SIG-M5 (cell line): ENCODE data around the gene C3orf70.

Experiments
- DNase-seq: peaks from one replicate; lab custom pipeline; 2025; lab: John Stamatoyannopoulos, UW

The C3orf70 gene

DNA sequence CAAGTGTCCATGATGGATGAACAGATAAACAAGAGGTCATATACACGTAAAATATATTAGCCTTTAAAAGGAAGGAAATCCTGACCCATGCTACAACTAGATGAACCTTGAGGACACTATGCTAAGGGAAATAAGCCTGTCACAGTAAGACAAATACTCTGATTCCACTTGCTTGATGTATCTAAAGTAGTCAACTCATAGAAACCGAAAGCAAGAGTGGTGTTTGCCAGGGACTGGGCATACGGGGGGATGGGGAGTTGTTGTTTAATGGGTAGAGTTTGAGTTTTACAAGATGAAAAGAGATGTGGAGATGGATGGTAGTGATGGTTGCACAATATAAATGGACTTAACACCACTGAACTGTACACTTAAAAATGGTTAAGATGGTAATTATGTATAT lies 65.4 kb downstream of the C3orf70 start:
- no peak for DNase-seq

- no peak for DNase-seq
Observed at GRCh38 chr3:185084901-185085300, 68.0 kb downstream of the C3orf70 start.

- no peak for DNase-seq
Observed at GRCh38 chr3:185084402-185084801, 68.5 kb downstream of the C3orf70 start.

- DNase-seq, result no peak
Observed at GRCh38 chr3:185082829-185083228, 70.0 kb downstream of the C3orf70 start.

- DNase-seq, result no peak
Observed at GRCh38 chr3:185082149-185082548, 70.7 kb downstream of the C3orf70 start.

DNA sequence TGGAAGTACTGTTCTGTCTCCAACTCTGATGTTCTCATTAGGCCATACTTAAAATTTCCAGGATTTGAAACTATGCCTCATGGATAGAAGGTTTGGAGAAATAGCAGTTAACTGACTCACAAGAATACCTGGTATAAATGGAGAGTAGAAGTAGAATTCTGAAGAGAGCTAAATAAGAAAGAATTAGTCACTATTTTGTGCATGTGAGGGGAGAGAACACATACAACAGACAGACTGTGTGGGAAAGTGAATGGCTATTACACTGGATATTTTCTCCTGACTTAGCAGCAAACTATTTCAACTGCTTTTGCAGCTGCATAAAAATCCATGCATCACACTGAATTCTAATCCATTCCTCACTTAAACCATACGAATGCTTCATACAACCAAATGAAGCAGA lies 71.3 kb downstream of the C3orf70 start:
- DNase-seq, result no peak

DNA sequence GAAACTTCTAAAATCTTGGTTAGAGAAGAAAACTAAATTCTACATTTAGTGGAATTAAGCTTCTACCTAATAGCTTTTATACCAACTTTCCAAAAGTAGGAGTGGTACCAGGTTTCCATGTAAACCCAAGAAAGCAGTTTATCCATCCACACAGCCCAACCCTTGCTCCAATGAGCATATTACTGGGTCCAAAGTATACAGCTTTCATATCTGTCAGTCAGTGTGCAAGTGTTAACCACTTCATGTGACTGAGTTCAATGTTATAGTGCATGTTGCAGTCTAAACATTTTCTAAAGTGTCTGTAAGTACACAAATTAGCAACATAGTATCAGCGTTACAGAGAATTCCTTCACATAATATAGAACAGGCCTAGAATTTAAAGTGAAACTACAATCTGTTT lies 73.2 kb downstream of the C3orf70 start:
- no peak for DNase-seq

DNA sequence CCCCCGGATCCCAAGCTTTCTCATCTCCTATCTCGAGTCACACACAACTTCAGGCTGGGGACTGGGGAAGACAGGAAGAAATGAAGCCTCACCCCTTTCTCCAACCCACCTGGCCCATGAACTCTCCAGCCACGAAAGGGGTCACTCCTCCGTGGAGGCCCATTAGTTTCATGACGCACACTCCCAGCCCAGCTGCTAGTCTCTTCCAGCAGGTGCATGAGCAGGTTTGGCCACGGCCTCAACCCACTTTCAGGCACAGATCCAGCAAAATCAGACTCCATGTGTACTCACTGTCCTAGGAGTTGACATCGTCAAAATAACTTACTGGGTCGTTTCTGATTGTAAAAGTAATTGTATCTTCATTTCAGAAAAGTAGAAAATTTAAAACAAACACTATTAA lies 76.6 kb downstream of the C3orf70 start:
- DNase-seq, result no peak

DNA sequence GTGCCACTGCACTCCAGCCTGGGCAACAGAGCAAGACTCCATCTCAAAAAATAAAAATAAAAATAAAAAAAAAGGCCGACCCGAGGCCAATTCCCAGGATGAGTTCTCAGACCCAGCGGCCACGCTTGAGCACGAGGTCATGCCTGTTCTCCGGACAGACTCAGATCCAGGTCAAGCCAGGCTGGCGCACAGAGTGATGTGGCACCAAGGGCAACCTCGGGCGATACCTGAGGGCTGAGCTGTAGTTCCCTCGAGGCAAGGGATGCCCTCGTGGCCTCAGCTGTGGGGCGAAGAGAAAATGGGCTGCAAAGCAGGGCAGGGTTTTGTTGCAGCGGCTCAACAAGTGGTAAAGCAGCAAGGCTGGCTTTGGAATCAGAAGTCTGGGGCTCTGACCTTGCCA lies 77.3 kb downstream of the C3orf70 start:
- no peak for DNase-seq

- no peak for DNase-seq
Observed at GRCh38 chr3:185071287-185071800, 81.5 kb downstream of the C3orf70 start.

DNA sequence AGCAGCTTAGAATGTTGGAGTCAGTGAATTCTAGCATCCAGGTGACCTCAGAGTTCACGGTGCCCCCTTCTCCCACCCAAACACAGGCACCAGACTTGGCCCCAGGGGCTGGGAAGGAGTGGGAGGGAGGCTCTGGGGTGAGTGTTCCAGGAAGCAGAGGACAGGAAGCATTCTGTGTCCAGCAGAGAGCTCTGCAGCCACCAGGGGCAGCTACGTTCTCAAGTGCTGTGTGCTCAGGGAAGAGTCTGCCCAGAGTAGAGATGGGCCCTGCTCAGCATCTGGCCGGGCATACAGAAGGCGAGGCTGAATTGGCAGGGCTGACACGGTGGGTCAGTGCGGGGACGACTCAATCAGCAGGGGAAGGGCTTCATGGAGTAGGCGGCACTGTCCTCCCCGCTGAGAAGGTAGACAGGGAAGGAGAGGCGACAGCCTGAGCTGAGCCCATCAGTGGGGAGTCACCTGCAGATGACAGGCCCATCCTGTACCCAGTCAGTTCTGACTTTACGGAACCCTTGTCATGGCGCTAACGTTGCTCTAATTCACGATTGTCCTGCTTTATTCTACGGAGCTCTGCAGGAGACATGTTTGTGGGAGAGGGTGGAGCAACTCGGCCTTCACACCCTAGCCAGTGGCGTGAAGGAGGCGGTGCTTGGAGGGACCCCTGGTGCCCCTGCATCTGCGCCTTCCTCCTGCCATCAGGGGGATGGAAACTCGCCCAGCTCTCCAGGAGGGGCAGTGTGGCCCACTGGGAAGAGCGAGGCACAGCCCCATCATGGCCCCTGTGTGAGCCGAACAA lies 82.2 kb downstream of the C3orf70 start:
- no peak for DNase-seq

- DNase-seq, result no peak
Observed at GRCh38 chr3:185069037-185070030, 83.5 kb downstream of the C3orf70 start.

- DNase-seq, result no peak
Observed at GRCh38 chr3:185067173-185067572, 85.7 kb downstream of the C3orf70 start.

- no peak for DNase-seq
Observed at GRCh38 chr3:185066251-185066650, 86.6 kb downstream of the C3orf70 start.

DNA sequence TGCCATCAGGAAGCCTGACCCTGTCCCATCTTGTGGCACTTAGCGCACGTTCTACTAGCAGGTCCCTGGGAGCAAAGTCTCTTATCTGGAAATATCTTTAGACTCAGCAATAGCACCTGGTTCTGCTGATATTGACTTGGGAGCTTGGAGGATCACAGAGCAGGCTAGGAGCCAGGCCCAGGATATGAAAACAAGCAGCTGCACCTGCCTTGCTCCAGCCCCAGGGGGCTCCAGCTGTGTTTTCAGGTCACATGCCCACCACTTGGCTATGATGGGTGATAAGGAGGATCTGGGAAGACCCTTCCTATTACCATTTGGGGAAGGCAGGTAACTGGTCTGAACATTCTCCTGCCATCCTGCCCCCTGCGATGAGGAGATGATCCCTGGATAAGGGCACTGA lies 87.8 kb downstream of the C3orf70 start:
- no peak for DNase-seq

DNA sequence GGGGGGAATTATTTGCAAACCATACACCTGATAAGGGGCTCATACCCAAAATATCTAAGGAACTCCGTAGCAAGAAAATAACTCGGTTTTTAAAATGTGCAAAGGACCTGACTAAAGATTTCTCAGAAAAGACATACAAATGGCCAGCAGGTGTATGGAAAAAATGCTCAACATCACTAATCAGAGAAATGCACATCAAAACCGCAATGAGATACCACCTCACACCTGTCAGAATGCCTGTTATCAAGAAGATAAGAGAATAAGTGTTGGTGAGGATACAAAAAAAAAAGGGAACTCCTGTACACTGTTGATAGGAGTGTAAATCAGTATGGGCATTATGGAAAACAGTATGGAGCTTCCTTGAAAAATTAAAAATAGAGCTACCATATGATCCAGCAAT lies 89.4 kb downstream of the C3orf70 start:
- no peak for DNase-seq

GRCh38 chr3:185062191-185062590 lies 90.7 kb downstream of the C3orf70 start:
- DNase-seq, result no peak

DNA sequence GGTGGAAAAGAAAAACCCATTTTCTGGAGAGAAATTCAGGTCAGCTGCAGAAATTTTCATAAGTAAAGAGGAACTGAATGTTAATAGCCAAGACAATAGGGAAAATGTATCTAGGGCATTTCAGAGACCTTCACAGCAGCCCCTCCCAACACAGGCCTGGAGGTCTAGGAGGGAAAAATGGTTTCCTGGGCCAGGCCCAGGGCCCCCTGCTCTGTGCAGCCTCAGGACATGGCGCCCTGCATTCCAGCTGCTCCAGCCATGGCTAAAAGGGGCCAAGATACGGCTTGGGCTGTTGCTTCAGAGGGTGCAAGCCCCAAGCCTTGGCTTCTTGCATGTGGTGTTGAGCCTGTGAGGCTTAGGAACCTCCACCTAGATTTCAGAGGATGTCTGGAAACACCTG lies 92.2 kb downstream of the C3orf70 start:
- DNase-seq, result no peak

DNA sequence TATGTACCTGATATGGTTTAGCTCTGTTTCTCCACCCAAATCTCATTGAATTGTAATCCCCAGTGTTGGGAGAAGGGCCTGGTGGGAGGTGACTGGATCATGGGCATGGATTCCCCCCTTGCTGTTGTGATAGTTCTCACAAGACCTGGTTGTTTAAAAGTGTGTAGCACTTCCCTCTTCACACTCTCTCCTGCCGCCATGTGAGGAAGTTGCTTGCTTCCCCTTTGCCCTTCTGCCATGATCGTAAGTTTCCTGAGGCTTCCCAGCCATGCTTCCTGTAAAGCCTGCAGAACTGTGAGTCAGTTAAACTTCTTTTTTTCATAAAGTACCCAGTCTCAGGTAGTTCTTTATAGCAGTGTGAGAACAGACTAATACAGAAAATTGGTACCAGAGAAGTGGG lies 93.1 kb downstream of the C3orf70 start:
- DNase-seq, result no peak

DNA sequence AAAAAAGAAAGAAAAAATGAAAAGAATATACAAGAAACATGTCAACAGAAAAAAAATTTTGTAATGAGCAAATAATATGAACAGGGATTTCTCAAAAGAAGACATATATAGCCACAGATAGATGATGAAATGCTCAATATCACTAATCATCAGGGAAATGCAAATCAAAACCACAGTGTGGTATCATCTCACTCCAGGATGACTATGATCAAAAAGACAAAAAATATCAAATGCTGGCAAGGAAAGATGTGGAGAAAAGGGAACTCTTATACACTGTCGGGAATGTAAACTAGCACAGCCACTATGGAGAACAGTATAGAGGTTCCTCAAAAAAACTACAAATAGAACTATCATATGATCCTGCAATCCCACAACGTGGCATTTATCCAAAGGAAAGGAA lies 94.1 kb downstream of the C3orf70 start:
- no peak for DNase-seq

- DNase-seq, result no peak
Observed at GRCh38 chr3:185057829-185058228, 95.0 kb downstream of the C3orf70 start.

DNA sequence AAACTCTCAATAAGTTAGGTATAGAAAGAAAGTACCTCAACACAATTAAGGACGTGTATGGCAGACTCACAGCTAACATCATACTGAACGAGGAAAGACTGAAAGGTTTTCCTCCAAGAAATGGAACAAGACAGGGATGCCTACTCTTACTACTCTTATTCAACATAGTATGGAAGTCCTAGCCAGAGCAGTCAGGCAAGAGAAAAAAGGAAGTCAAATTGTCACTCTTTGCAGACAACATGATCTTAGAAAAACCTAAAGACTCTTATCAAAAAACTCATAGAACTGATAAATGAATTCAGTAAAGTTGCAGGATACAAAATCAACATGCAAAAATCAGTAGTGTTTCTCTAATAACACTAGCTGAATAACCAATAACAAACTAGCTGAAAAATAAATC lies 96.0 kb downstream of the C3orf70 start:
- no peak for DNase-seq

DNA sequence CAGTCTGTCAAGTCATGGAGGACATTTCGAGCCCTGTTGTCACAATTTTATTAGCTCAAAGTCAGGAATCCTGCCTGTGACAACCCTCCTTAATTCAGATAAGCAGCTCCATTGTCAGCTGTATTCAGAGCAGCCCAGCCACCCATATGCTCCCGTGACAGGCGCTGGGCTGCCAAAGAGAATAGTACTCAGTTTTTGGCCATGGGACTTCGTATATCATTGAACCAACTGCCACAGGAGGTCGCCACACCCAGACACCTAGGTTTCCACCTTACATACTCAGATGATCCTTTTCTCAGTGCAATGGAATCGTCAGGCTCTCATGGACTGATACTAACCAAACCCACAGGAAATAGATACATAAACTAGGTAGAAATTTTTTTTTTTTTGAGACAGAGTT lies 100.2 kb downstream of the C3orf70 start:
- DNase-seq, result no peak
